IPS-20b (cell line): Measurements from ENCODE around the gene TKT.

Experiments used
- H3K27ac ChIP-seq: one replicate; pipeline ENCODE4 v1.5.1; 2013; ENCODE audit warnings: low read length
- H3K27me3 ChIP-seq: 2 replicates; pipeline ENCODE4 v1.6.1; 2013; ENCODE audit warnings: mild to moderate bottlenecking, low read length, inconsistent platforms; ENCODE audit not compliant: insufficient read depth
- H3K36me3 ChIP-seq: 2 replicates; pipeline ENCODE4 v1.6.1; 2013; ENCODE audit warnings: low read depth, mild to moderate bottlenecking, inconsistent platforms, low read length, moderate library complexity; ENCODE audit not compliant: insufficient read depth
- H3K4me1 ChIP-seq: 2 replicates; pipeline ENCODE4 v1.6.1; 2013; ENCODE audit warnings: mild to moderate bottlenecking, control low read depth, inconsistent platforms, low read length, moderate library complexity; ENCODE audit not compliant: insufficient read depth
- H3K4me3 ChIP-seq: 2 replicates; pipeline ENCODE4 v1.5.1; 2013; ENCODE audit warnings: mild to moderate bottlenecking, low read length, inconsistent platforms
- H3K9ac ChIP-seq: 2 replicates; pipeline ENCODE4 v1.6.1; 2013; ENCODE audit warnings: low read depth, mild to moderate bottlenecking, inconsistent platforms, low read length, moderate library complexity
- H3K9me3 ChIP-seq: 2 replicates; pipeline ENCODE4 v1.6.1; 2013; ENCODE audit warnings: mild to moderate bottlenecking, low read depth, low read length, inconsistent platforms; ENCODE audit not compliant: insufficient read depth

The TKT gene

GRCh38 chr3:53248161-53248560, 7.7 kb downstream of the TKT start:
- Histone ChIP-seq H3K9ac (no peak overlapping the region), H3K36me3 (peaks cover 49% of the 10 kb centered on the region; the same call in 1 of the 2 replicates), H3K27me3 (no peaks in the 10 kb centered on the region), H3K9me3 (no peaks in the 10 kb centered on the region), H3K4me1 (peaks cover 42% of the 10 kb centered on the region), H3K27ac (no peak overlapping the region), H3K4me3 (no peak overlapping the region)

DNA sequence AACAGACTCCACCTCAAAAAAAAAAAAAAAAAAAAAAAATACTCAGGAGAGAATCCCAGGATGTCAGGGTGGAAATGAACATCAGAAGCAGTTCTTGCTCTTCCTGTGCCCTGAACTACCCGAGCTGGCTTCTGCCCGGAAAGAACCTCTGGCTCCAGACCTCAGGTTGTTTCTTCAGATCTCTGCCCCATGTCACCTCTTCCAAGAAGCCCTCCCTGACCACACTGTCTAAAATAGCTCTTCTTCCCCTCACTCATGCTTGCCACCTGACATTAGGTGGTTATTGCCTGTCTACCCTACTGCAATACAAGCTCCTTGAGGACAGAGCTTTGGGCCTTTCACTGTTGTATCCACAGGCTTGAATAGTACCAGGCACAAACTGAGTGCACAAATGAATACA, 8.2 kb downstream of the TKT start:
- H3K27me3 ChIP-seq: no peaks in the 10 kb centered on the region
- no peaks in the 10 kb centered on the region for H3K9me3 ChIP-seq
- no peak overlapping the region for H3K4me3 ChIP-seq
- H3K27ac ChIP-seq: no peak overlapping the region
- no peak overlapping the region for H3K9ac ChIP-seq
- peaks cover 54% of the 10 kb centered on the region; the same call in 1 of the 2 replicates for H3K36me3 ChIP-seq
- peaks cover 42% of the 10 kb centered on the region for H3K4me1 ChIP-seq

- Histone ChIP-seq H3K4me3 (no peak overlapping the region), H3K4me1 (peaks cover 17% of the 10 kb centered on the region), H3K9me3 (no peaks in the 10 kb centered on the region), H3K27me3 (no peaks in the 10 kb centered on the region), H3K36me3 (peaks cover 79% of the 10 kb centered on the region), H3K27ac (no peak overlapping the region), H3K9ac (no peak overlapping the region)
Measured at GRCh38 chr3:53244271-53244670, 11.6 kb downstream of the TKT start.

DNA sequence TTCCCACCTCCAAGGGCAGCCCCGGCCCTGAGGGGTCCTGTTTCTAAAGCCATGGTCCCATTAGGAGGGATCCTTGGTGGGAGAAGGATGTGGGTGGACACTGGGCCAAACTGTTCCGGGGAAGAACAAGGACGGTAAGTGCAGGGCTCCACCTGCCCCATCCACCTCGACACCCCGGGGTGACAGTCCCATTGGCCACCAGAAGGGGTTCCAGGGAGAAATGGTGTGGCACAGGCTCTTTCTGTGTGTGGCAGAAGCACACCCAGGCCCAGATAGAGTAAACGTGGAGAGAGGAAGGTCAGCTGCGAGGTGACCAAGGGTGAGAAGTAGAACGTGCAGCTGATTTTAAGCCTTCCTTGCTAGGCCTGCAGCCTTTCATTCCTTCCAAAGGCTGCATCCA, 12.0 kb downstream of the TKT start:
- peaks cover 17% of the 10 kb centered on the region for H3K4me1 ChIP-seq
- no peak overlapping the region for H3K27ac ChIP-seq
- no peaks in the 10 kb centered on the region for H3K9me3 ChIP-seq
- no peaks in the 10 kb centered on the region for H3K27me3 ChIP-seq
- peaks cover 84% of the 10 kb centered on the region for H3K36me3 ChIP-seq
- no peak overlapping the region; the same call in 1 of the 2 replicates for H3K9ac ChIP-seq
- no peak overlapping the region for H3K4me3 ChIP-seq

DNA sequence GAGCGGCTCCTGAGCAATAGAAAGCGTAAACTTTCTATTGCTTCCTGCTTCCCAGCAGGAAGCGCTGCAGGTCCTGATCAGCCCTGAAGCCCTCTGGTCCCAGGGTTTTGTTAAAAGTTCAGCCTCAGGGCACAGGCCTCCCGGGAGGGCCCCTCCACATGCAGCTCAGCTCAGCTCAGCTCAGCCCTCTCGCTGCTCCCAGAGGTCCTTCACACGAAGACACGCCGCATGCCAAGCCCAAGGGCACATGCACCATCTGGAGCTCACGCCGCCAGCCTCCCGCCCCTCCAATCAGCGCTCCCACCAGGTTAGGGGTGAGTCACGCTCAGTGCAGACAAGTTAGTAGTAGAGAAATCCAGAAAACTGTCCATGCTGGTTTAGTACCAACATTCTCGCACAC, 12.7 kb downstream of the TKT start:
- Histone ChIP-seq H3K27ac (no peak overlapping the region), H3K36me3 (peaks cover 85% of the 10 kb centered on the region), H3K9ac (peak overlapping the region; percentile 1; the same call in 1 of the 2 replicates)

GRCh38 chr3:53242642-53243041, 13.2 kb downstream of the TKT start:
- Histone ChIP-seq H3K4me1 (peaks cover 13% of the 10 kb centered on the region), H3K27ac (no peak overlapping the region), H3K9ac (no peak overlapping the region), H3K4me3 (no peak overlapping the region), H3K36me3 (peaks cover 85% of the 10 kb centered on the region), H3K27me3 (no peaks in the 10 kb centered on the region), H3K9me3 (no peaks in the 10 kb centered on the region)

More for the DNA sequence above, 12.7 kb downstream of the TKT start:
- Histone ChIP-seq H3K9me3 (no peaks in the 10 kb centered on the region), H3K27me3 (no peaks in the 10 kb centered on the region), H3K4me1 (peaks cover 17% of the 10 kb centered on the region), H3K4me3 (no peak overlapping the region)

DNA sequence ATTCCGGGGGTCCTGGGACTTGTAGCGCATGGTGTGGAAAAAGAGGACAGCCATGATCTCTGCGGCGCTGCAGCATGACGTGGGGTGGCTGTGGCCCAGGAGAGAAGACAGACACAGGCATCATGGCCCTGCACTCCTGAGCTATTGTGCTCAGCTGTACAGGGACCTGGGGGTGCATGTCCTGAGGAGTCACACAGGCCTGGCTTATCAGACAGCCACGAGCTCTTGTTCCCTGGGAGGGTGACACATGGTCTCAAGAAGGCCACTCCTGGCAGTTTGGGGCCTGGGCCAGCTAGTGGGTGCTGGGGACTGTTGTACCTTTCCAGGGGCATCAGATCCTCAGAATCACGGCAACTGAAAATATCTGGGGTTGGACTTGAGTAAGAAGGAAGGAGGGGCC, 13.7 kb downstream of the TKT start:
- peaks cover 13% of the 10 kb centered on the region for H3K4me1 ChIP-seq
- H3K9me3 ChIP-seq: no peaks in the 10 kb centered on the region
- H3K9ac ChIP-seq: no peak overlapping the region
- H3K36me3 ChIP-seq: peaks cover 87% of the 10 kb centered on the region
- H3K27ac ChIP-seq: no peak overlapping the region
- H3K27me3 ChIP-seq: no peaks in the 10 kb centered on the region
- H3K4me3 ChIP-seq: no peak overlapping the region

DNA sequence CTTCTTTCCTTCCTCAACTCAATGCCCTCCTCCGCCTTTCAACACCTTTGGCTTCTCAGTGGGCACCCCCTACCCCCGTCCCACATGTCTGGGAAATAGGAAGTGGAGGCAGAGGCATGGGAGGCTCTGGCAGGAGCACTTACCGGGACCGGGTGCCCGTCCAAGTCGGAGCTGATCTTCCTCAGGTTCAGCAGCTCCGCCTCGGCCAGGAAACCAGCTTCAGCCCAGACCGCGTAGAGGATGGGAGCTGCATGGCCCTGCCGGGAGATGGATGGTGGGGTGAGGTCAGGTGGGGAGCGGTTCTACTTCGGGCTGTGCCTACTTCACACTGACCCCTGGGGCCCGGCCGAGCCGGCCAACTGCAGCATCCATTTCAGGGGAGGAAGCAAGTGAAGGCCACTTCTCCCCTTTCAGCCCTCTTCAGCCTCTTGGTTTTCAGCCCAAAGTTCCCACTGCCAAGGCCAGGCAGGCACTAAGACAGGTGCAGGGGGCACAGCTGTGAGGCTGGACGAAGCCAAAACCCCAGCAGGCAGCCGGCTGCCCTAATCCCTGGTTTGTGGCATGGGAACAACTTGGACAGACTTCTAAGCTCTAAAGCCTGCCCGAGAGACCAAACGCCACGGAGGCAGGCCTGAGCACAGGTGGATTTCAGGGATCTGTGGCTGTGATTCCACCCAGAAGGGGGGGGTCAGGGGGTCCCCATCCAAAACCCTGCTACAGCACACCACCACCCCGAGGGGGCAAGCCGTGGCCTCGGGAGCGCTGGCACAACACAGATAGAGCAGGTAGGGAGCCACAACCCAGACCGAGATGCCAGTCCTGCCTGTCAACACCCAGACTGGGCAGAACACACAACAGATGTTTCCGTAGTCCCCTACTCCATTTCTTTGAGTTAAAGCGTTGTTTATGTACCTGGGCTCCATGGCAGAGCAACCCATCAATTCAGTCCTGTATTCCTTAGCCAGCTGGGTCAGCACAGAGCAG, 14.5 kb downstream of the TKT start:
- H3K9me3 ChIP-seq: no peaks in the 10 kb centered on the region
- peaks cover 90% of the 10 kb centered on the region for H3K36me3 ChIP-seq
- H3K27ac ChIP-seq: no peak overlapping the region
- no peak overlapping the region for H3K4me3 ChIP-seq
- peaks cover 12% of the 10 kb centered on the region for H3K4me1 ChIP-seq
- no peak overlapping the region for H3K9ac ChIP-seq
- no peaks in the 10 kb centered on the region for H3K27me3 ChIP-seq

GRCh38 chr3:53239800-53240199, 16.0 kb downstream of the TKT start:
- Histone ChIP-seq H3K9me3 (no peaks in the 10 kb centered on the region), H3K36me3 (peaks cover 98% of the 10 kb centered on the region), H3K27me3 (no peaks in the 10 kb centered on the region), H3K4me3 (no peak overlapping the region), H3K4me1 (peaks cover 9% of the 10 kb centered on the region), H3K27ac (no peak overlapping the region), H3K9ac (no peak overlapping the region)

DNA sequence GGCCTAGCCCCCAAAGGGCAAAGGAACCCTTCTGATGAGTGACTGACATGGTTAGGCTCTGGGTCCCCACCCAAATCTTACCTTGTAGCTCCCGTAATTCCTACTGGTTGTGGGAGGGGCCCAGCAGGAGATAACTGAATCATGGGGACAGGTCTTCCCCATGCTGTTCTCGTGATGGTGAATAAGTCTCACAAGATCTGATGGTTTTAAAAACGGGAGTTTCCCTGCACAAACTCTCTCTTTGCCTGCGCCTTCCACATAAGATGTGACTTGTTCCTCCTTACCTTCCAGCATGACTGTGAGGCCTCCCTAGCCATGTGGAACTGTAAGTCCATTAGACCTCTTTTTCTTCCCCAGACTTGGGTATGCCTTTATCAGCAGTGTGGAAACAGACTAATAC, 16.9 kb downstream of the TKT start:
- peaks cover 3% of the 10 kb centered on the region for H3K4me1 ChIP-seq
- no peaks in the 10 kb centered on the region for H3K9me3 ChIP-seq
- H3K4me3 ChIP-seq: no peak overlapping the region
- peaks cover 98% of the 10 kb centered on the region for H3K36me3 ChIP-seq
- H3K27me3 ChIP-seq: no peaks in the 10 kb centered on the region
- H3K27ac ChIP-seq: no peak overlapping the region
- H3K9ac ChIP-seq: no peak overlapping the region

GRCh38 chr3:53238051-53238850, 17.6 kb downstream of the TKT start:
- H3K9ac ChIP-seq: no peak overlapping the region
- H3K27me3 ChIP-seq: no peaks in the 10 kb centered on the region
- peaks cover 99% of the 10 kb centered on the region for H3K36me3 ChIP-seq
- no peak overlapping the region for H3K4me3 ChIP-seq
- no peak overlapping the region for H3K27ac ChIP-seq
- H3K4me1 ChIP-seq: no peaks in the 10 kb centered on the region
- H3K9me3 ChIP-seq: no peaks in the 10 kb centered on the region
